DMS 273 treated with DMSO at 0.1 percent for 48 hours (cell line): ENCODE results near the gene AMMECR1L.
"Not testable (repeated sequence)": the region's sequence is repeated elsewhere in the genome, so short reads cannot be mapped to it uniquely, and the experiment has no call there.

Experiments used
- DNase-seq: peaks from one replicate; lab custom pipeline; 2025; lab: John Stamatoyannopoulos, UW

Gene AMMECR1L

GRCh38 chr2:127841466-127842178, 44.1 kb downstream of the AMMECR1L start:
- no peak for DNase-seq

GRCh38 chr2:127840893-127841292, 44.9 kb downstream of the AMMECR1L start:
- DNase-seq: no peak

DNA sequence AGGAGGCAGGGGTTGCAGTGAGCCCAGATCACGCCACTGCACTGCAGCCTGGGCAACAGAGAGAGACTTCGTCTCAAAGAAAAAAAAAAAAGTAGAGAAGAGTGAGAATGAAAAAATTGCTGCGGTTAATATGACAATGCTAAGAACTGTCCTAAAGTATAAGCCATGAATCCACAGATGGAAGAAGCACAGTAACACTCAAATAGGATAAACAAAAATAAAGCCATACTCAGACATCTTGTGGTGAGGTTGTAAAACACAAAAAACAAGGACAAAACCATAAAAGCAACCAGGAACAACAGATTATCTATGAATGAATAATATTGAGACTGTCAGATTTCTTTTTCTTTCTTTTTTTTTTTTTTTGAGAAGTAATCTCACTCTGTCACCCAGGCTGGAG, 50.8 kb downstream of the AMMECR1L start:
- no peak for DNase-seq

DNA sequence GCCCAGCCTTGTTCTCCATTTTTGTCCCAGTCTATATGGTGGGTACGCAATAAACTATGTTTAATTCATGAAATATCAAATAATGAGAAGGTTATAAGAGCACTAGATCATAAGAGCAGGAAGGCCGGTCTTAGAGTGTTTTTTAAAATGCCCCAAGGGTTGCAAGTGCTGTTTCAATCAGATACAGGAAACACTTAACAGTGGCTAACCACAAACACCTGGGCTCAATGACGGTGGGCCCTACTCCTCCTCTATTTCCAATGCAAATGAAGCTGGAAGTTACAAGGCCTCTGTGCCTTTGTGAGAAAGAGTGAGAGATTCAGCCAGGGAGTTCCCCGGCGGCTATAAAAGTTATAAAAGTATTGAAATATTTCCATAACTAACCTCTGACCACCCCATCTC, 55.9 kb downstream of the AMMECR1L start:
- DNase-seq: no peak

GRCh38 chr2:127826708-127827107, 59.0 kb downstream of the AMMECR1L start:
- not testable (repeated sequence) for DNase-seq

DNA sequence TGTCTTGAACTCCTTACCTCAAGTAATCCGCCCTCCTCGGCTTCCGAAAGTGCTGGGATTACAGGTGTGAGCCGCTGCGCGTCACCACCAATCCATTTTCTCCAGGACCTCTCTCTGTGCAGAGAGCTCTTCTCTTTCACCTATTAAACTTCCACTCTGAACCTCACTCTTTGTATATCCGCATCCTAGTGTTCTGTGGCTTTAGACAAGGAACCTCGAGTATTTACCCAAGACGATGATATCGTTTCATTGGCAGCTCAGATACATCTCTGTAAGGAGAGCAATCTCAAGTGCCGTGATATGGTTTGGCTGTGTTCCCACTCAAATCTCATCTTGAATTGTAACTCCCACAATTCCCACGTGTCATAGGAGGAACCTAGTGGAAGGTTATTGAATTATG, 59.7 kb downstream of the AMMECR1L start:
- DNase-seq: no peak

DNA sequence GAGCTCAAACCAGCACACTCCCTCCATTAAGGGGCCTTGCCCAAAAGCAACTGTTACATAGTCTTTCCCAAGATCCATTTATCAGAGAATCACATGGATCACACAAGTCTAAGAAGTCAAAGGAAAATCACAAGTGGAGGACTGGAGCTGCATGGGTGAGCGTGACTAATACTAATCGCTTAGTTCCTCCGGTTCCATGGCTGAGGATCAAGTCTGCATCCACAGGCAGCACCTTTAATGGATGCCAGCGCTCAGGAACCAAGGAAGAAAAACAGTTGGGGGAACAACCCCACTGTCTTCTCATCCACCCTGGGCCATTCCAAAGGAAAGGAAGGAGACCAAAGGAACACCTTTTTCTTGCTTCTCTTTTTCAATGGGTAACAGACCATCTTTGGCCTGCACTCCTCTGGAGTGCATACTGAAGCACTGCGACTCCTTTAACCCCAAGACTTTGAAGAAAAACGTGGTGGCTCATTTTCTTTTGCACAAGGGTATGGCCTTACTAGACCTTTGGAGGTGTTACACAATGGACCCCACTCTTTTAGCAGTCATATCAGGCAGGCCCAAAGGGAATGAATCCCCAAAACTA, 65.6 kb downstream of the AMMECR1L start:
- no peak for DNase-seq

GRCh38 chr2:127818794-127819425, 66.8 kb downstream of the AMMECR1L start:
- DNase-seq: no peak

GRCh38 chr2:127818241-127818640, 67.5 kb downstream of the AMMECR1L start:
- DNase-seq: no peak

GRCh38 chr2:127814677-127815076, 71.1 kb downstream of the AMMECR1L start:
- no peak for DNase-seq

- DNase-seq: not testable (repeated sequence)
Observed at GRCh38 chr2:127812441-127812840, 73.3 kb downstream of the AMMECR1L start.
